BLaER1 treated with 17β-estradiol and CSF1 and Interleukin-3, amounts not matched to agents 10 nM and 100 nM (cell line): ENCODE measurements around the gene MKX.
A peak's percentile ranks its signal among the peaks of the same experiment; 100 is the strongest.

Source experiments
- H3K27ac ChIP-seq, 11 experiments: shearing (Covaris generic); formaldehyde crosslinking; 2 replicates each; pipeline ENCODE4 v1.8.1; 2022
- H3K27me3 ChIP-seq, 11 experiments: shearing (Covaris generic); formaldehyde crosslinking; 2 replicates each; pipeline ENCODE4 v1.8.1; 2022
- H3K36me3 ChIP-seq, 11 experiments: shearing (Covaris generic); formaldehyde crosslinking; 2 replicates each; pipeline ENCODE4 v1.8.1; 2022
- H3K4me1 ChIP-seq, 10 experiments: shearing (Covaris generic); formaldehyde crosslinking; 2 replicates each; pipeline ENCODE4 v1.8.1; 2022
- H3K4me2 ChIP-seq, 11 experiments: shearing (Covaris generic); formaldehyde crosslinking; 2 replicates each; pipeline ENCODE4 v1.8.1; 2022
- H3K4me3 ChIP-seq, 10 experiments: shearing (Covaris generic); formaldehyde crosslinking; 2 replicates each; pipeline ENCODE4 v1.8.1; 2022
- H3K9ac ChIP-seq, 11 experiments: shearing (Covaris generic); formaldehyde crosslinking; 2 replicates each; pipeline ENCODE4 v1.8.1; 2022
- H3K9me3 ChIP-seq, 11 experiments: shearing (Covaris generic); formaldehyde crosslinking; replicated peaks in 1 of 11; 2 replicates each; pipeline ENCODE4 v1.8.1; 2022
- H4K20me1 ChIP-seq, 11 experiments: shearing (Covaris generic); formaldehyde crosslinking; 2 replicates each; pipeline ENCODE4 v1.8.1; 2022
- Cebpa-rat ChIP-seq, 11 experiments: shearing (Covaris generic); IDR thresholded peaks; 2 replicates each; pipeline ENCODE4 v1.8.1; 2022

The MKX gene

GRCh38 chr10:27638071-27638750 lies 107.4 kb downstream of the MKX start:
- Histone ChIP-seq H3K4me1 (peaks cover 11 to 29% (median 17%) of the 10 kb centered on the region in 10 experiments), H3K27me3 (no peaks in the 10 kb centered on the region), H3K27ac (no peak overlapping the region; a peak in 1 of 22 replicates), H4K20me1 (no peaks in the 10 kb centered on the region), H3K4me2 (peak overlapping the region; percentile 45 to 80 (median 62)), H3K36me3 (no peaks in the 10 kb centered on the region), H3K9ac (no peak overlapping the region), H3K9me3 (peaks cover 9 to 48% (median 33%) of the 10 kb centered on the region in 11 experiments; a peak in 21 of 22 replicates), H3K4me3 (peak overlapping the region in 1 of 10 experiments; percentile 13; a peak in 1 of 20 replicates)
- no peak for TF ChIP-seq Cebpa-rat (IDR thresholded peaks at IDR 0.05)

- H3K27ac ChIP-seq = no peak overlapping the region
- no peaks in the 10 kb centered on the region for H3K27me3 ChIP-seq
- no peaks in the 10 kb centered on the region for H4K20me1 ChIP-seq
- peak overlapping the region in 1 of 11 experiments; percentile 31; a peak in 1 of 22 replicates for H3K9ac ChIP-seq
- peak overlapping the region; percentile 45 to 80 (median 62); a peak in 21 of 22 replicates for H3K4me2 ChIP-seq
- H3K4me3 ChIP-seq = peak overlapping the region in 1 of 10 experiments; percentile 13; a peak in 1 of 20 replicates
- no peaks in the 10 kb centered on the region for H3K36me3 ChIP-seq
- H3K4me1 ChIP-seq = peaks cover 11 to 29% (median 17%) of the 10 kb centered on the region in 10 experiments
- peaks cover 14 to 47% (median 34%) of the 10 kb centered on the region in 11 experiments; a peak in 21 of 22 replicates for H3K9me3 ChIP-seq
- TF ChIP-seq Cebpa-rat (IDR thresholded peaks at IDR 0.05) = no peak
Observed at GRCh38 chr10:27637601-27638000, 108.0 kb downstream of the MKX start.

DNA sequence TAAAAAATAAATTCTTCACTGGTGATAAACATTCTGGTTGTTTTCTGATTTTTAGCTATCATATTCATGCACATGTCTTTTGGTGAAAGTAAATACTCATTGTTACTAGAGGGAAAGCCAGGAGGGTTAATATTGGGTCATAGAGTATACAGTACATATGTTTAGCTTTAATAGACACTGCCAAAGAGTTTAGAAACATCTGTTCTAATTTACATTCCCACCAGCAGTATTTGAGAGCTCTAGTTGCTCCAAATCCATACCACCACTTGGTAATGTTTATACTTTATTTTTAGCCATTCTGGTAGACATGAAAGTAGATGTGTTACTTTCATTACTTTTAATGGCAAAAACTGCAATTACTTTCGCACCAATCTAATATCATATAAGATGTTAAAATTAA lies 108.8 kb downstream of the MKX start:
- Histone ChIP-seq H3K27ac (no peak overlapping the region), H3K9me3 (peaks cover 17 to 47% (median 34%) of the 10 kb centered on the region in 11 experiments; a peak in 17 of 22 replicates), H3K27me3 (no peaks in the 10 kb centered on the region), H4K20me1 (no peaks in the 10 kb centered on the region), H3K4me2 (peak overlapping the region in 5 of 11 experiments; percentile 62 to 80 (median 76); a peak in 5 of 22 replicates), H3K4me3 (no peak overlapping the region), H3K36me3 (no peaks in the 10 kb centered on the region), H3K9ac (no peak overlapping the region), H3K4me1 (peaks cover 11 to 29% (median 17%) of the 10 kb centered on the region in 10 experiments)
- TF ChIP-seq Cebpa-rat (IDR thresholded peaks at IDR 0.05) = no peak

GRCh38 chr10:27635699-27636270 lies 109.8 kb downstream of the MKX start:
- no peaks in the 10 kb centered on the region for H4K20me1 ChIP-seq
- no peaks in the 10 kb centered on the region for H3K36me3 ChIP-seq
- no peak overlapping the region for H3K9ac ChIP-seq
- no peak for TF ChIP-seq Cebpa-rat (IDR thresholded peaks at IDR 0.05)
- peaks cover 19 to 37% (median 29%) of the 10 kb centered on the region in 11 experiments; a peak in 17 of 22 replicates for H3K9me3 ChIP-seq
- no peak overlapping the region for H3K4me2 ChIP-seq
- H3K4me1 ChIP-seq = peaks cover 11 to 29% (median 17%) of the 10 kb centered on the region in 10 experiments
- no peaks in the 10 kb centered on the region for H3K27me3 ChIP-seq
- H3K4me3 ChIP-seq = no peak overlapping the region
- H3K27ac ChIP-seq = no peak overlapping the region

GRCh38 chr10:27635290-27635689 lies 110.3 kb downstream of the MKX start:
- peaks cover 17 to 35% (median 26%) of the 10 kb centered on the region in 11 experiments; a peak in 15 of 22 replicates for H3K9me3 ChIP-seq
- no peaks in the 10 kb centered on the region for H3K27me3 ChIP-seq
- H3K9ac ChIP-seq = no peak overlapping the region
- H3K4me3 ChIP-seq = no peak overlapping the region
- H4K20me1 ChIP-seq = no peaks in the 10 kb centered on the region
- TF ChIP-seq Cebpa-rat (IDR thresholded peaks at IDR 0.05) = no peak
- peaks cover 11 to 29% (median 17%) of the 10 kb centered on the region in 10 experiments for H3K4me1 ChIP-seq
- H3K4me2 ChIP-seq = no peak overlapping the region
- no peaks in the 10 kb centered on the region for H3K36me3 ChIP-seq
- H3K27ac ChIP-seq = no peak overlapping the region

DNA sequence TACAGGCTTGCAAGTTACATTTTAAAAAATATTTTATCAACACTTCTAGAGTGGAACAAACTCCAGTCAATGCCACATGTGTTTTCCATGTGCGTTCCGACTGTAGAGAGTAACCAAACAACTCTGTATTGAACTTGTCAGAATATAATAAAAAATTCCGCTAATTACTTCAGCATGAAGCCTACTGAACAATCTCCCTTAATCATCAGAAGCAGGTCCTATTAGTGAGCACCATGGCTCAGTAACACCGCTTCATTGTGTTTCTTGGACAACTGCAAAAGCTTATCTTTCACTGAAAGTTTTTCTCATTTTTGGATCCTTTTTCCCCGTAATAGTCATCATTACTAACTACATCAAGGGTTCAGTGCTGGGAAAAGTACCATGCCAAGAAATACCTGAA lies 117.0 kb downstream of the MKX start:
- TF ChIP-seq Cebpa-rat (IDR thresholded peaks at IDR 0.05) = no peak
- Histone ChIP-seq H3K4me1 (peaks cover 15 to 28% (median 24%) of the 10 kb centered on the region in 10 experiments), H3K9me3 (peaks cover 4 to 19% (median 15%) of the 10 kb centered on the region in 11 experiments; a peak in 12 of 22 replicates), H3K4me3 (no peak overlapping the region), H3K4me2 (no peak overlapping the region), H3K9ac (no peak overlapping the region), H3K27me3 (0 out of 22 replicates have a peak, but pooled peaks cover 0 to 2% (median 0%) of the 10 kb centered on the region in 11 experiments), H4K20me1 (no peaks in the 10 kb centered on the region), H3K27ac (no peak overlapping the region), H3K36me3 (no peaks in the 10 kb centered on the region)

- Histone ChIP-seq H3K9ac (no peak overlapping the region), H4K20me1 (no peaks in the 10 kb centered on the region), H3K27me3 (0 out of 22 replicates have a peak, but pooled peaks cover 0 to 2% (median 0%) of the 10 kb centered on the region in 11 experiments), H3K4me3 (no peak overlapping the region), H3K9me3 (peaks cover 0 to 3% (median under 1%) of the 10 kb centered on the region in 11 experiments; a peak in 8 of 22 replicates), H3K4me2 (no peak overlapping the region), H3K27ac (no peak overlapping the region), H3K4me1 (peaks cover 21 to 36% (median 28%) of the 10 kb centered on the region in 10 experiments), H3K36me3 (no peaks in the 10 kb centered on the region)
- no peak for TF ChIP-seq Cebpa-rat (IDR thresholded peaks at IDR 0.05)
Observed at GRCh38 chr10:27626890-27627289, 118.7 kb downstream of the MKX start.

DNA sequence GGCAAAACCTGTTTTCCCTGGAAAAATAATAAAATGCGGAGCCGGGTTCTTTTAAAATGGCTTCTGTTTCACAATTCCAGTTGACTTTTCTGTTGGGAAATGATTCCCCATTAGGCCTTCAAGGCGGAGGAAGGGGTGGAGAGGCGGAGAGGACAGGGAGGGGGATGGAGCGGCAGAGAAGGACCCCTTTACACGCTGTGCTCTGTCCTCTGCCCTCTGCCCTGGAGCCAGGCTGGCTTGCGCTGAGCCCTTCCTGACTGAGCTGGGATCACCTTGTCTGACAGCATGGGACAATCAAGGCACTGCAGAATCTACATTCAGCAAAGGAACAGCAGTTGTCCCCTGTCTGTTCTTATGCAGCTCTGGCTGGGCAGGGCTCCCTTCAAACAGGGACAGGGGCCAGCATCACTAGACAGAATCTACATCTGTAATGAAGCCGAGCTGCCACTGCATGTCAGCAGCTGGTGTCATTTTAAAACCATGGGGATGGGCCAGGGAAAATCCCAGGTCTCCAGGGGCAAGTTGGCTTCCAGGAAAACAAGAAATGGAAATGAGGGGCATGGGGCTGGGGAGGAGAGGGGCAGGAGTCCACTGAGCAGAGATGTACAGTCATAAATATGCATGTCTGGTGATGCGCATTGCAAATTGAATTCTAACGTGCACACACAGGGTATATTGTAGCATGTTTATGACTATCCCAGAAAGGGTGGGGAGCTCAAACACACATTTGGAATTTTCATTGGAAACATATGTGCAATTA lies 120.0 kb downstream of the MKX start:
- no peak for TF ChIP-seq Cebpa-rat (IDR thresholded peaks at IDR 0.05)
- Histone ChIP-seq H3K36me3 (no peaks in the 10 kb centered on the region), H3K4me3 (peak overlapping the region in 1 of 10 experiments; percentile 32; a peak in 1 of 20 replicates), H3K9me3 (no peaks in the 10 kb centered on the region; a peak in 1 of 22 replicates), H3K27me3 (0 out of 22 replicates have a peak, but pooled peaks cover 0 to 2% (median 0%) of the 10 kb centered on the region in 11 experiments), H3K27ac (peak overlapping the region in 3 of 11 experiments; percentile 20 to 41 (median 32); a peak in 3 of 22 replicates), H3K4me1 (peaks cover 21 to 36% (median 28%) of the 10 kb centered on the region in 10 experiments), H3K9ac (peak overlapping the region in 10 of 11 experiments; percentile 0 to 61 (median 22); a peak in 11 of 22 replicates), H4K20me1 (no peaks in the 10 kb centered on the region), H3K4me2 (peak overlapping the region; percentile 62 to 87 (median 70))
